NCI-H774 (cell line): ENCODE measurements around the gene SPTBN4.
"Not testable (repeated sequence)": the region's sequence is repeated elsewhere in the genome, so short reads cannot be mapped to it uniquely, and the experiment has no call there.

Experiments used
- DNase-seq: peaks from one replicate; lab custom pipeline; 2025; lab: John Stamatoyannopoulos, UW

The SPTBN4 gene

DNA sequence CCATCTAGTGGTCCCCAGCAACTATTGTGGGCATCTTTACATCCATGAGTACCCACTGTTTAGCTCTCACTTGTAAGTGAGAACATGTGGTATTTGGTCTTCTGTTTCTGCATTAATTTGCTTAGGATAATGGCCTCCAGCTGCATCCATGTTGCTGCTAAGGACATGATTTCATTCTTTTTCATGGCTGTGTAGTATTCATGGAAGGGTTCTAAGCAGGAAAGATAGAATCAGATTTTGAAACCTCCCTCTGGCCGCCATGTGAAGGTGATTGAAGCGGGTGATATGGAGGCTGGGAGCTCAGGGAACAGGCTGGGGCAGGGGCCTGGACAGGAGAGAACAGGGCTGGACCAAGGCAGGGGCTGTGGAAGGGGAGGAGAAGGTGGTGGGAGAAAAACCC, 154.5 kb downstream of the SPTBN4 start:
- no peak for DNase-seq

DNA sequence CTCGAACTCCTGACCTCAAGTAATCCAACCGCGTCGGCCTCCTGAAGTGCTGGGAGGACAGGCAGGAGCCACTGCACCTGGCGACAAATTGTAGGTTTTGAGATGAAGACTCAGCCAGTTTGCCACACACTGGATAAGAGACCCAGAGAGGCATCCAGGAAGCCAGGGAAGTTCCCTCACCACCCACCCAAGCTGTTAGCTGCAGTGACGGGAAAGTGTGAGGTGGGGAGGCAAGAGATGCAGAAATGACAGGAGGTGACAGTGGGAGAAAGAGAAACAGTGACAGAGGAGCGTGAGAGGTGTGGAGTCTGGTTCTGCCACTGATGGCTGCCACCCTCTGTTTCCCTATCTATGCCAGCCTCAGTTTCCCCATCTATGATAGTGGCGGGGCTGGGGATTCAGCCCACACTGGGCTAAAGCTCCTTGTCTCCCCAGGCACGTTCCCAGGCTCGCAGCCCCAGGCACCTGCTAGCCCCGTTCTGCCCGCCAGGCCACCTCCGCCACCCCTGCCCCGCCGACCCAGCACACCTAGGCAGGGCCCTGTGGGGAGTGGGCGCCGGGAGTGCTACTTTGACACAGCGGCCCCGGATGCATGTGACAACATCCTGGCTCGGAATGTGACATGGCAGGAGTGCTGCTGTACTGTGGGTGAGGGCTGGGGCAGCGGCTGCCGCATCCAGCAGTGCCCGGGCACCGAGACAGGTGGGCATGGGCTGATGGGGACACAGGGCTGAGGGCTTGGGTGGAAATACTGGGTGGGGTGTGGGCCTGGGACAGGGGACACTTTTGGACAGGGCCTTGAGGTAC, 155.4 kb downstream of the SPTBN4 start:
- DNase-seq: no peak

DNA sequence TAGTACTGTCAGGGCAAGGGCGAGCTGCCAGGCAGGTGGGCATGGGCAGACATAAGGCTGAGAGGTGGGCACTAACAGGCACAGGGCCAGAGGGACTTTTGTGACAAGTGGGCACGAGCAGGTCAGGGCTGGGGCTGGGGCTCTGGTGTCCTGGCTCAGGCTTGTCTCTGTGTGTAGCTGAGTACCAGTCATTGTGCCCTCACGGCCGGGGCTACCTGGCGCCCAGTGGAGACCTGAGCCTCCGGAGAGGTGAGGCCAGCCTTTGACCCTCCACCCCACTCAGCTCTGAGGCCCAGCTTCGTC, 155.9 kb downstream of the SPTBN4 start:
- DNase-seq: no peak

DNA sequence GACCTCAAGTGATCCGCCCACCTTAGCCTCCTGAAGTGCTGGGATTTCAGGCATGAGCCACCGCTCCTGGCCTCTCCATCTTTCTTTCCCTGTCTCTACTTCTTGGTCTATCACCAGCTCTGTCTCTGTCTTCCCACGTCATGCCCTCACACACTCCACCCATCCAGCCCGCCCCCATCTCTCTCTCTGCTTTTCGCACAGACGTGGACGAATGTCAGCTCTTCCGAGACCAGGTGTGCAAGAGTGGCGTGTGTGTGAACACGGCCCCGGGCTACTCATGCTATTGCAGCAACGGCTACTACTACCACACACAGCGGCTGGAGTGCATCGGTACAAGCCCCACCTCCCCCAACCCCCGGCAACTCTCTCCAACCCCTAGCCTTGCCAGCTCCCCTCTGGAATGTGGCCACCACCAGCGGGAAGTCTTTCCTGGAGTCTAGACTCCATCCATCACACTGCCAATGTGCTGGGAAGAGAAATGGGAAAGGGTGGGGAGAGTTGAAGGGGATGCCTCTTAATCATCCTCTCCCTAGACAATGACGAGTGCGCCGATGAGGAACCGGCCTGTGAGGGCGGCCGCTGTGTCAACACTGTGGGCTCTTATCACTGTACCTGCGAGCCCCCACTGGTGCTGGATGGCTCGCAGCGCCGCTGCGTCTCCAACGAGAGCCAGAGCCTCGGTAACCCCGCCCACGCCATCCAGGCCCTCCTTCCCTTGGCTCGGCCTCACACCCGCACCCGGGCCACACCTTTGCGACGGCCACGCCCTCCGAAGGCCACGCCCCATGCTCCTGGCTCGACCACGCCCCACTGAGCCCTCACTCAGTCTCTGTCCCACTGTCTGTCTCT, 156.8 kb downstream of the SPTBN4 start:
- peak; percentile 54 for DNase-seq

DNA sequence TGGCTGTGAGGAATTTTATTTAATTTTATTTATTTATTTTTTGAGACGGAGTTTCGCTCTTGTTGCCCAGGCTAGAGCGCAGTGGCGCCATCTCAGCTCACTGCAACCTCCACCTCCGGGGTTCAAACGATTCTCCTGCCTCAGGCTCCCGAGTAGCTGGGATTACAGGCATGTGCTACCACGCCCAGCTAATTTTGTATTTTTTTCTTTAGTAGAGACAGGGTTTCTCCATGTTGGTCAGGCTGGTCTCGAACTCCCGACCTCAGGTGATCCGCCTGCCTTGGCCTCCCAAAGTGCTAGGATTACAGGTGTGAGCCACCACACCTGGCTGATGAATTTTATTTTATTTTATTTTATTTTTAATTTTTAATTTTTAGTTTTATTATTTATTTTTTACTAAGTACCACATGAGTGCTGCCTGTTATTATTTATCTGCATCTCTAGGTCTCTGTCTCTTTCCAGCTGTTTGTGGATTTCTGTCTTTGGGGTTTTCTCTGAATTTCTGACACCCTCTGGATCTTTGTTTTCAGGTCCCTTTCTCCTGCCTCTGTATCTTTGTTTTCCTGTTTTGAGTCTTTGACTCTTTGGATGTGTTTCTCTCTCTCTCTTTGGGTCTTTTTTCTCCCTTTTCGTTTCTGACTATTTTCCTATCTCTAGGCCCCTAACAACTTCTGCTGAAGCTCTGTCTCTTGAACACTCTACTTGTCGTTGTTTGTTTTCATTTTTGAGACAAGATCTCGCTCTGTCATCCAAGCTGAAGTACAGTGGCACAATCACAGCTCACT, 157.8 kb downstream of the SPTBN4 start:
- not testable (repeated sequence) for DNase-seq

DNA sequence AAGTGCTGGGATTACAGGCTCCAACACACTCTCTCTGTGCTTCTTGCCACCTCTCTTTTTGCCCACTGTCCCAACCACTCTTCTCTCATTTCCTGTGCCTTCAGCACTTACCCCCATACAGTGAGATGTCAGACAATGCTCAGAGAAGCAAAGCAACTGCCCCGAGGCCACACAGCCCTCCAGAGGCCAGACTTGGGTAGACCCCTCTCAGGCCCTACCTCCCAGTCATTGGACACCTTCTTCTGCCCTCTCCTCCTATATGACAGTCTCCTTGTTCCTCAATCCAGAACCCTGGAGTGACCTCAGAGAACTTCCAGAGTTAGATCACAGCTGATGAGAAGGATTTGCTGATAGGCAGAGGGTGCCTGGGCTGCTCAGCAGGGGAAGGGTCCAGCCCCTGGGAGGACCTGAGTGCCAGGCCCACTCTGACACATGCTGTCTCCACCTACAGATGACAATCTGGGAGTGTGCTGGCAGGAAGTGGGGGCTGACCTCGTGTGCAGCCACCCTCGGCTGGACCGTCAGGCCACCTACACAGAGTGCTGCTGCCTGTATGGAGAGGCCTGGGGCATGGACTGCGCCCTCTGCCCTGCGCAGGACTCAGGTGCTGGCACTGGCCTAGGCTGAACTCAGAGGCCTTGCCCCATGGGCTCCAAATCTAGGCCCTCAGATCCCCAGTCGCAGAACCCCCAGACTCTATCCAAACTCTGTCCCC, 158.8 kb downstream of the SPTBN4 start:
- no peak for DNase-seq
